ENCODE results near the gene MFAP2. TPM values are rescaled to one million over a fixed set of nuclear protein-coding genes. Genes with fewer than 3 reads are reported as not detected.

MFAP2 gene
- total RNA-seq, 1 experiment from 2014 or later = 152 TPM

GRCh38 chr1:16973215-16973614, 7.2 kb downstream of the MFAP2 start:
- no peaks in the 10 kb centered on the region; the same call in 1 of the 2 replicates for H3K79me2 ChIP-seq (ENCODE audit: insufficient read depth, low read length)
- no peak overlapping the region for H2BK12ac ChIP-seq (ENCODE audit: insufficient read length, low read depth, low read length)
- no peak overlapping the region for H2AFZ ChIP-seq (ENCODE audit: low read length)
- no peaks in the 10 kb centered on the region for H3K27me3 ChIP-seq (ENCODE audit: insufficient read depth, low read length)
- H3K27ac Mint-ChIP-seq = no peak overlapping the region
- no peak overlapping the region for H3K4ac ChIP-seq (ENCODE audit: low read depth, low read length)
- no peak overlapping the region for H3K4me2 ChIP-seq (ENCODE audit: insufficient read depth, insufficient read length, low read length)
- no peaks in the 10 kb centered on the region for H4K20me1 ChIP-seq (ENCODE audit: control insufficient read depth, insufficient read depth, insufficient read length)
- H3K9me3 ChIP-seq (ENCODE audit: control insufficient read depth, low read depth, low read length) = no peaks in the 10 kb centered on the region
- no peak overlapping the region for H4K8ac ChIP-seq (replicated peaks; ENCODE audit: insufficient read length, low read depth, low read length)
- no peaks in the 10 kb centered on the region for H3K23me2 ChIP-seq (ENCODE audit: insufficient read length, low read depth, low read length, poor library complexity, severe bottlenecking)
- H3K4me1 Mint-ChIP-seq = peaks cover 15 to 35% of the 10 kb centered on the region in 2 experiments
- H3K4me3 Mint-ChIP-seq = no peak overlapping the region
- no peak overlapping the region for H3T11ph ChIP-seq (ENCODE audit: low read length)
- no peaks in the 10 kb centered on the region for H3K4me1 ChIP-seq (ENCODE audit: insufficient read depth, low read length)
- no peak overlapping the region for H4K91ac ChIP-seq (ENCODE audit: insufficient read length, low read depth, low read length)
- no peak overlapping the region for H2BK5ac ChIP-seq (ENCODE audit: insufficient read length, low read length)
- H3K56ac ChIP-seq (ENCODE audit: insufficient read length, low read depth, low read length) = no peak overlapping the region
- H4K5ac ChIP-seq (ENCODE audit: insufficient read length, low read depth, low read length) = no peak overlapping the region
- no peak overlapping the region for H3K14ac ChIP-seq (ENCODE audit: insufficient read depth, low read length)
- no peak overlapping the region for H3K18ac ChIP-seq (ENCODE audit: insufficient read length, low read depth, low read length)
- no peaks in the 10 kb centered on the region for H3K79me1 ChIP-seq (ENCODE audit: insufficient read depth, low read depth, low read length, poor library complexity, severe bottlenecking)
- no peak overlapping the region for H2BK20ac ChIP-seq (ENCODE audit: low read depth, low read length, poor library complexity, severe bottlenecking)
- peaks cover 10 to 57% (median 44%) of the 10 kb centered on the region in 3 experiments for H3K36me3 Mint-ChIP-seq (ENCODE audit: insufficient read depth in 1 of 3, low read depth in 3 of 3)
- DNase-seq = no peak
- no CpG with 5 or more reads among the region's 9 CpGs for WGBS (ENCODE audit: extremely low coverage, insufficient read length, low lambda C conversion rate)
- H2BK15ac ChIP-seq (ENCODE audit: low read depth, low read length) = no peak overlapping the region
- H3K9ac ChIP-seq (ENCODE audit: extremely low read depth, insufficient read length, low read length) = no peak overlapping the region
- H2AK5ac ChIP-seq (ENCODE audit: insufficient read length, low read length) = no peak overlapping the region
- no peak overlapping the region for H3K27ac ChIP-seq (ENCODE audit: insufficient read length, low read depth, low read length)
- no peaks in the 10 kb centered on the region for H3K27me3 Mint-ChIP-seq (ENCODE audit: low read depth)
- H3K9me3 Mint-ChIP-seq = no peaks in the 10 kb centered on the region
- H3K23ac ChIP-seq (ENCODE audit: insufficient read length, low read depth, low read length) = no peak overlapping the region
- no peak overlapping the region for H2BK120ac ChIP-seq (ENCODE audit: low read depth, low read length, poor library complexity, severe bottlenecking)
- no peak for TF ChIP-seq CTCF (conservative IDR thresholded peaks at IDR 0.05)

All from H9 (cell line).